OCI-LY3 (cell line): ENCODE data around the gene GARNL3.

Source experiments
- H2AFZ ChIP-seq: fragments of 200-600, 300-600 bp; shearing (Covaris generic); 2 replicates; pipeline ENCODE4 v1.6.0; 2014; ENCODE audit warnings: antibody characterized with exemption, low read depth, low read length
- H3K27ac ChIP-seq: fragments of 200-600, 300-600 bp; sonication (generic); 2 replicates; pipeline ENCODE4 v1.5.1; 2014; ENCODE audit warnings: mild to moderate bottlenecking, low read length, moderate library complexity, mixed read lengths
- H3K27me3 ChIP-seq: fragments of 200-600, 300-600 bp; sonication (generic); 2 replicates; pipeline ENCODE4 v1.6.1; 2014; ENCODE audit warnings: low read depth, low read length, mixed read lengths
- H3K36me3 ChIP-seq: fragments of 200-600, 300-600 bp; sonication (generic); replicated peaks from 2 replicates; pipeline ENCODE3; 2014; ENCODE audit warnings: low read depth, low read length, mixed read lengths
- H3K4me1 ChIP-seq: fragments of 300-600, 200-600 bp; sonication (generic); 2 replicates; pipeline ENCODE4 v1.6.1; 2014; ENCODE audit warnings: low read length, mixed read lengths
- H3K4me2 ChIP-seq: fragments of 200-600, 300-600 bp; sonication (generic); 2 replicates; pipeline ENCODE4 v1.6.1; 2014; ENCODE audit warnings: low read length, mixed read lengths
- H3K4me3 ChIP-seq: fragments of 300-600, 200-600 bp; sonication (generic); 2 replicates; pipeline ENCODE4 v1.5.1; 2014; ENCODE audit warnings: antibody characterized with exemption, mild to moderate bottlenecking, low read length, moderate library complexity
- H3K79me2 ChIP-seq: fragments of 300-600, 200-600 bp; shearing (Covaris generic); 2 replicates; pipeline ENCODE4 v1.6.1; 2014; ENCODE audit warnings: mild to moderate bottlenecking, low read length, mixed read lengths
- H3K9ac ChIP-seq: fragments of 300-600, 200-600 bp; shearing (Covaris generic); 2 replicates; pipeline ENCODE4 v1.6.0; 2014; ENCODE audit warnings: mild to moderate bottlenecking, low read length, moderate library complexity
- H3K9me3 ChIP-seq: fragments of 200-600, 300-600 bp; shearing (Covaris generic); 2 replicates; pipeline ENCODE4 v1.6.1; 2014; ENCODE audit warnings: low read length, mixed read lengths; ENCODE audit not compliant: insufficient read depth
- H4K20me1 ChIP-seq: fragments of 200-600, 300-600 bp; sonication (generic); 2 replicates; pipeline ENCODE4 v1.6.1; 2016; ENCODE audit warnings: low read length, mixed read lengths; ENCODE audit not compliant: insufficient read depth
- CTCF ChIP-seq: fragments of 200-600, 300-600 bp; sonication (generic); IDR thresholded peaks from 2 replicates; pipeline ENCODE4 v1.5.1; 2014; ENCODE audit warnings: antibody characterized with exemption, low read length, low read depth
- EZH2phosphoT487 ChIP-seq: fragments of 200-600 bp; shearing (Covaris generic); IDR thresholded peaks from 2 replicates; pipeline ENCODE4 v1.6.1; 2018; ENCODE audit warnings: antibody characterized with exemption, mixed run types, low read depth

GARNL3 gene

DNA sequence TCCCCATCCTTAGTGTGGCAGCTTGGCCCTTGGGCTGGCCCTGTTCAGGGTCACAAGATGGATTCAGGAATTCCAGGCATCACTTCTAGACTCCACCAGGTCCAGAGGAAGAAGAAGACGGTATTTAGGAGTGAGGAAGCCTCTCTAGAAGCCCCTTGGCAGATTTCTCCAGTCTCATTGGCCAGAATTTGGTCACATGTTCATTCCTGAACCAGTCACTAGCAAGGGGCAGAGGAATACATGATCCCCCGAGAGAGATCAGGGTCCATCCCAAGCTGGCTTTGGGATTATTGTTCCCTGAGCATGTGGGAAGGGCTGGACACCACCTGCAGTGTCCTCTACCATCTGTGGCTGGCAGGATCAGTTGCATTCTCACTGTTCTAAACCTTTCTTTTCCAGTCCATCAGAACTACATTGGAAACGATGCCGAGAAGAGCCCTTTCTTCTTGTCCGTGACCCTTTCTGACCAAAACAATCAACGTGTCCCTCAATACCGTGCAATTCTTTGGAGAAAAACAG, 48.5 kb downstream of the GARNL3 start:
- Histone ChIP-seq H4K20me1 (no peaks in the 10 kb centered on the region), H3K4me3 (no peak overlapping the region), H3K4me2 (no peak overlapping the region), H3K4me1 (peaks cover 34% of the 10 kb centered on the region), H3K9me3 (peaks cover 6% of the 10 kb centered on the region), H3K36me3 (peaks cover 16% of the 10 kb centered on the region), H3K79me2 (no peaks in the 10 kb centered on the region), H3K27ac (no peak overlapping the region), H3K27me3 (no peaks in the 10 kb centered on the region), H2AFZ (no peak overlapping the region), H3K9ac (no peak overlapping the region)
- TF ChIP-seq EZH2phosphoT487 (no peak), CTCF (no peak)

DNA sequence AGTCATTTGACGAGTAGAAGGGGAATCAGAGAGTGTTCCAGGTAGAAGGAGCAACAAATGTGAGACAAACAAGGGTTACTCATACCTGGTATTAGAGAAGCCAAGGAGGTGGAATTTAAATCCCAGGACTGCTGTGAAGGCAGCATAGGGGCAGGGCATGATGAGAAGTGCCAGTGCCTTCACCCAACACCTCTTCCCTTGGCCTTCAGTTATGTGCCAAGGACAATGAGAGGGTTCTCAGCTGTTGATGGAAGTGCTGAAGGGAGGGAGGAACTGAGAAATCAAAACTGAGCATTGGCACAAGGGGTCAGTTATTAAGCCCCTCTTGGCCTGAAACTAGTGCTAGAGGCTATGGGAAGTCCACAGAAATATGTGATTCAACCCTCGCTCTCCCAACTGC, 50.3 kb downstream of the GARNL3 start:
- Histone ChIP-seq H3K9me3 (peaks cover 16% of the 10 kb centered on the region), H3K4me3 (no peak overlapping the region)

DNA sequence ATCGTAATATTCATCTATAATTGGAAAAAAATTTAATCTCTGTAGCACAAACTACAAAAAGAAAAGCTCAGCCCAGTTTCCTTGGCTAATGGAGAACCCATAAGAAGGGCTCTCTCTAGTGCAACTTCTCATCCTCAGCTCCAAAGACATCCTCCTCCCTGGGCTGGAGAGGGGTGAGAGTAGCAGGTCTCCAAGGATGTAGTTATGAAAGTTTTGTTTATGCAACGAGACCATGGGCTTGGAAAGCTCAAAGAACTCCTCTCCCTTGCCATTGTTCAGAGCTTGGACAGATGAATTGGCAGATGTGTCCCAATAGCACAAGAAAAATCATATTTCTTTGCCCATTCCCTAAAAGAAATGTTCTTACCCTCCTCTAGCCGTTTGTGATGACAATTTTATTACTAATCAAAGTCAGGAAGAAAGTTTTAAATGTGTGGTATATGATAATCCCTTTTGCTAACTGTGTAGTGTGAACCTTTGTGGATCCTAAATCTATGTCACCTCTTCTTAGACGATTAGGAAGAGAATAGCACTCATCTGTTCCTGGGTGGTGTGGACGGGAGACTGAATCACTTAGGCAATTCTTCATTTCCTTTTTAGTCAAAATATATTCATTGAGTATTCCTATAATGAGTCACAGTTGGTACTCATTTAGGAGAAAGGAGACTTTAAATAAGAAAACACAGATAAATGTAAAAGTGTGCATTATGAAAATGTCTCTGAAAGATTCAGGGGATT, 52.2 kb downstream of the GARNL3 start:
- Histone ChIP-seq H3K4me1 (peaks cover 49% of the 10 kb centered on the region), H4K20me1 (no peaks in the 10 kb centered on the region), H3K27me3 (no peaks in the 10 kb centered on the region), H3K79me2 (no peaks in the 10 kb centered on the region), H3K27ac (peak overlapping the region; percentile 77), H3K4me3 (peak overlapping the region; percentile 32; the same call in 1 of the 2 replicates), H3K36me3 (peaks cover 38% of the 10 kb centered on the region), H2AFZ (no peak overlapping the region), H3K9ac (no peak overlapping the region), H3K9me3 (peaks cover 16% of the 10 kb centered on the region), H3K4me2 (peak overlapping the region; percentile 33)
- TF ChIP-seq EZH2phosphoT487: no peak
- TF ChIP-seq CTCF: no peak

More for the DNA sequence above, 50.3 kb downstream of the GARNL3 start:
- Histone ChIP-seq H3K9ac (no peak overlapping the region), H3K4me1 (peaks cover 41% of the 10 kb centered on the region), H3K27ac (no peak overlapping the region), H3K4me2 (no peak overlapping the region), H2AFZ (no peak overlapping the region), H3K79me2 (no peaks in the 10 kb centered on the region), H3K36me3 (peaks cover 27% of the 10 kb centered on the region), H3K27me3 (no peaks in the 10 kb centered on the region), H4K20me1 (no peaks in the 10 kb centered on the region)
- TF ChIP-seq EZH2phosphoT487: no peak
- no peak for TF ChIP-seq CTCF

DNA sequence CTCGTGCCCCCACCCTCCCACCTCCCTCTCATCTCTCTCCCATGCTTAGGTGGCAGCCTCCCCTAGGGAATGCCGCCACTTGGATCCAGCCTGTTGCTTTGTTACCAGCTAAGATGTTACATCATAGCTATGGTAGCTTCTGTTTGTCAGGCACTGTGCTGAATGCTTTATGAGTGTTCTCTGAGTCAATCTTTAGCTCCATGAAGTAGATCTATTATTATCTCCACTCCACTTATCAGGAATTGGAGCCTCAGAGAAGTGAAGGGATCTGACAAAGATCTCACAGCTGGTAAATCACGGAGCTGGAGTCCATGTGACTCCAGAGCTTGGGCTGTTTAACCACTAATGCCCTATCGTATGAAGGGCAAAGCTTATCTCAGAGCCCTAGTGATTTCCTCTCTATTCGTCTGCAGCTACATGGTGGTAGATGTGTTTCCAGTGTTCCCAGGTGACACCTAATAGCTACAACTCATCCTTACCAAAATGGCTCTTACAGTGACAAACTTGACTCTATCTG, 54.1 kb downstream of the GARNL3 start:
- H4K20me1 ChIP-seq: no peaks in the 10 kb centered on the region
- H3K4me3 ChIP-seq: no peak overlapping the region
- peaks cover 49% of the 10 kb centered on the region for H3K4me1 ChIP-seq
- H3K36me3 ChIP-seq: peaks cover 38% of the 10 kb centered on the region
- H3K9ac ChIP-seq: no peak overlapping the region
- H3K4me2 ChIP-seq: no peak overlapping the region
- H3K79me2 ChIP-seq: no peaks in the 10 kb centered on the region
- no peak overlapping the region for H2AFZ ChIP-seq
- peak overlapping the region; percentile 81 for H3K27ac ChIP-seq
- TF ChIP-seq CTCF (no peak), EZH2phosphoT487 (no peak)
- no peaks in the 10 kb centered on the region for H3K27me3 ChIP-seq
- peaks cover 16% of the 10 kb centered on the region for H3K9me3 ChIP-seq
